ENCODE data around the gene ANKRD55. TPM values are rescaled to one million over a fixed set of nuclear protein-coding genes. Genes with fewer than 3 reads are reported as not detected.
"Not testable (repeated sequence)": the region's sequence is repeated elsewhere in the genome, so short reads cannot be mapped to it uniquely, and the experiment has no call there.

ANKRD55 gene
- polyA plus RNA-seq, 3 donors, result 1.3 to 2.0 (median 1.7) TPM

GRCh38 chr5:56211298-56211865, 21.7 kb downstream of the ANKRD55 start:
- DNase-seq, result peak; percentile 66

- no peak for DNase-seq
Measured at GRCh38 chr5:56208681-56209080, 24.4 kb downstream of the ANKRD55 start.

GRCh38 chr5:56207537-56207936, 25.6 kb downstream of the ANKRD55 start:
- DNase-seq, result no peak

- DNase-seq, result no peak
Measured at GRCh38 chr5:56206126-56206910, 26.8 kb downstream of the ANKRD55 start.

- DNase-seq, result not testable (repeated sequence)
Measured at GRCh38 chr5:56203936-56204335, 29.2 kb downstream of the ANKRD55 start.

GRCh38 chr5:56202483-56202882, 30.6 kb downstream of the ANKRD55 start:
- no peak for DNase-seq

- DNase-seq, result not testable (repeated sequence)
Measured at GRCh38 chr5:56201762-56202261, 31.3 kb downstream of the ANKRD55 start.

GRCh38 chr5:56200971-56201666, 32.0 kb downstream of the ANKRD55 start:
- peak; percentile 70 for DNase-seq

- no peak for DNase-seq
Measured at GRCh38 chr5:56195016-56195415, 38.1 kb downstream of the ANKRD55 start.

GRCh38 chr5:56192246-56192645, 40.9 kb downstream of the ANKRD55 start:
- DNase-seq, result no peak

GRCh38 chr5:56191656-56192055, 41.5 kb downstream of the ANKRD55 start:
- DNase-seq, result no peak

- DNase-seq, result no peak
Measured at GRCh38 chr5:56190497-56190896, 42.6 kb downstream of the ANKRD55 start.

- no peak for DNase-seq
Measured at GRCh38 chr5:56185768-56186311, 47.3 kb downstream of the ANKRD55 start.

GRCh38 chr5:56183506-56183905, 49.6 kb downstream of the ANKRD55 start:
- DNase-seq, result peak; percentile 63

GRCh38 chr5:56179442-56179841, 53.7 kb downstream of the ANKRD55 start:
- no peak for DNase-seq

- no peak for DNase-seq
Measured at GRCh38 chr5:56178823-56179222, 54.3 kb downstream of the ANKRD55 start.

GRCh38 chr5:56176871-56177533, 56.1 kb downstream of the ANKRD55 start:
- DNase-seq, result no peak

- peak; percentile 52 for DNase-seq
Measured at GRCh38 chr5:56176155-56176798, 56.9 kb downstream of the ANKRD55 start.

GRCh38 chr5:56175488-56175887, 57.6 kb downstream of the ANKRD55 start:
- no peak for DNase-seq

GRCh38 chr5:56175021-56175420, 58.1 kb downstream of the ANKRD55 start:
- no peak for DNase-seq

- no peak for DNase-seq
Measured at GRCh38 chr5:56172241-56172640, 60.9 kb downstream of the ANKRD55 start.

Data from renal pelvis (tissue), 4 donors.